Adrenal gland (tissue), 12 donors: Measurements from ENCODE around the gene SPPL2B. TPM values are rescaled to one million over a fixed set of nuclear protein-coding genes. Genes with fewer than 3 reads are reported as not detected.
A peak's percentile ranks its signal among the peaks of the same experiment; 100 is the strongest.

Experiments used
- DNase-seq, 7 donors: peaks; one replicate each; pipeline ENCODE4 v3.0.0-alpha.2; 2019 to 2020
- H3K27ac ChIP-seq, 5 donors: fragments of 200-600 bp; sonication (generic) in 4 of 5; 1 replicate in 3 of 5; 2 replicates in 2 of 5; pipeline versions ENCODE4 v1.5.1 to v1.8.0; 2016 to 2020; ENCODE audit warnings: mild to moderate bottlenecking in 1 of 5
- H3K27me3 ChIP-seq: fragments of 200-600 bp; 2 replicates; pipeline ENCODE4 v1.8.0; 2021
- H3K36me3 ChIP-seq, 2 donors: fragments of 200-600 bp; replicated peaks in 1 of 2; 1 replicate in 1 of 2; 2 replicates in 1 of 2; pipeline versions ENCODE4 v1.5.1 to v1.8.0; 2018 to 2022
- H3K4me1 ChIP-seq, 2 donors: fragments of 200-600 bp; replicated peaks in 1 of 2; 1 replicate in 1 of 2; 2 replicates in 1 of 2; pipeline versions ENCODE4 v1.5.1 to v1.8.0; 2018 to 2021
- H3K4me3 ChIP-seq, 4 donors: fragments of 200-600 bp; sonication (generic) in 3 of 4; one replicate each; pipeline ENCODE4 v1.5.1; 2016 to 2018
- H3K9me3 ChIP-seq, 3 donors: fragments of 200-600 bp; sonication (generic) in 1 of 3; replicated peaks in 1 of 3; 1 replicate in 2 of 3; 2 replicates in 1 of 3; pipeline versions ENCODE4 v1.5.1 to v1.8.0; 2016 to 2021
- CTCF ChIP-seq, 6 experiments: fragments of 450-650 bp in 4 of 6; fragments of 200-600 bp in 2 of 6; sonication (generic) in 1 of 6; IDR thresholded peaks; 1 replicate in 5 of 6; 2 replicates in 1 of 6; pipeline versions ENCODE4 v1.5.1 to v1.8.0; 2016 to 2021; ENCODE audit warnings: antibody characterized with exemption in 6 of 6, mild to moderate bottlenecking in 2 of 6, moderate library complexity in 1 of 6
- POLR2A ChIP-seq, 2 donors: fragments of 450-650 bp; IDR thresholded peaks; one replicate each; pipeline ENCODE4 v1.6.1; 2017; ENCODE audit warnings: antibody characterized with exemption in 2 of 2, mild to moderate bottlenecking in 2 of 2, moderate library complexity in 1 of 2
- WGBS, 4 donors: extraction: QIAGEN DNeasy Blood & Tissue Kit in 2 of 4; methylation state at CpG; one replicate each; pipeline versions ENCODE4 v1.1.5 to v1.1.7; 2013 to 2017; 5-methylcytosine and 5-hydroxymethylcytosine counted together
- intact Hi-C, 2 donors: fragments of 100-400 bp; cut with DNase I; formaldehyde crosslinking; loops; one replicate each; pipeline versions ENCODE4 v1.14.1 to v1.15.0; 2022 to 2023
- polyA plus RNA-seq, 3 donors: library from polyadenylated mRNA; stranded (reverse); fragments of 200-250 nt in 2 of 3; fragments of 350-450 nt in 1 of 3; fragmentation: Illumina TruSeq in 1 of 3; extraction: RNeasy Lipid Tissue Mini Kit (QIAGEN cat#74804) in 1 of 3; gene quantifications; one replicate each; pipeline ENCODE4 v1.2.3, GENCODE V29; 2013 to 2014
- total RNA-seq, 9 donors: library from RNA; depleted of rRNA in 4 of 9; stranded (reverse); fragments of >200 nt in 4 of 9; fragments of 120-200 nt in 1 of 9; fragmentation: NEBNext Ultra II Directional in 1 of 9; extraction: Animal tissue kit (Norgen Biotek cat#: 25700) in 1 of 9; gene quantifications; one replicate each; pipeline versions ENCODE4 v1.1.0 to v1.2.4, GENCODE V29; 2013 to 2023
- donor health status: healthy with polysubstance abuse.
- donor health status: Bipolar disorder and iron deficiency.
- donor health status: DM: yes; HTN: yes; CAD: no.
- donor health status: DM: no; HTN: no; CAD: no.
- donor health status: DM: no; HTN: no; CAD: no.
- donor health status: DM: yes; HTN: yes; CAD: no.

SPPL2B gene
- total and polyA plus RNA-seq, 12 donors = 3.9 to 208 (median 31.6) TPM

GRCh38 chr19:2334986-2335846, 6.7 kb downstream of the SPPL2B start:
- intact Hi-C loops = no loop called here
- Histone ChIP-seq H3K27ac (no peak overlapping the region), H3K4me1 (no peaks in the 10 kb centered on the region), H3K27me3 (no peaks in the 10 kb centered on the region), H3K4me3 (no peak overlapping the region), H3K9me3 (no peaks in the 10 kb centered on the region), H3K36me3 (peaks cover 0 to 5% of the 10 kb centered on the region in 2 donors)
- 91 to 95% (median 93%) methylated on average over 25 to 26 of the region's 26 CpGs for WGBS, 4 donors
- TF ChIP-seq CTCF (IDR thresholded peaks at IDR 0.05) (no peak), POLR2A (IDR thresholded peaks at IDR 0.05) (no peak)
- DNase-seq = no peak

- TF ChIP-seq POLR2A (IDR thresholded peaks at IDR 0.05) (no peak), CTCF (IDR thresholded peaks at IDR 0.05) (no peak)
- Histone ChIP-seq H3K9me3 (no peaks in the 10 kb centered on the region), H3K27me3 (no peaks in the 10 kb centered on the region), H3K4me3 (no peak overlapping the region), H3K27ac (no peak overlapping the region), H3K36me3 (peaks cover 0 to 5% of the 10 kb centered on the region in 2 donors), H3K4me1 (no peaks in the 10 kb centered on the region)
- no peak for DNase-seq
- intact Hi-C loops = no loop called here
- WGBS, 4 donors = 63 to 97% (median 88%) methylated on average over 3 of the region's 3 CpGs
Measured at GRCh38 chr19:2335848-2336247, 7.4 kb downstream of the SPPL2B start.

- no peaks in the 10 kb centered on the region for H3K9me3 ChIP-seq
- H3K27ac ChIP-seq = no peak overlapping the region
- no peak for DNase-seq
- TF ChIP-seq CTCF (IDR thresholded peaks at IDR 0.05) (no peak), POLR2A (IDR thresholded peaks at IDR 0.05) (no peak)
- intact Hi-C loops = no loop called here
- no peaks in the 10 kb centered on the region for H3K27me3 ChIP-seq
- H3K4me3 ChIP-seq = no peak overlapping the region
- WGBS, 4 donors = 76 to 91% (median 84%) methylated on average over 11 to 33 of the region's 33 CpGs
- peaks cover 0 to 14% of the 10 kb centered on the region in 2 donors for H3K36me3 ChIP-seq
- H3K4me1 ChIP-seq = no peaks in the 10 kb centered on the region
Measured at GRCh38 chr19:2336528-2337328, 8.2 kb downstream of the SPPL2B start.

- H3K27me3 ChIP-seq = no peaks in the 10 kb centered on the region
- H3K4me1 ChIP-seq = no peaks in the 10 kb centered on the region
- H3K36me3 ChIP-seq = peaks cover 0 to 19% of the 10 kb centered on the region in 2 donors
- no peak overlapping the region for H3K27ac ChIP-seq
- TF ChIP-seq CTCF (IDR thresholded peaks at IDR 0.05) (peak in 1 of 6 experiments; percentile 19), POLR2A (IDR thresholded peaks at IDR 0.05) (no peak)
- WGBS, 4 donors = 68 to 89% (median 79%) methylated on average over 3 to 19 of the region's 19 CpGs
- intact Hi-C loops = no loop called here
- H3K4me3 ChIP-seq = no peak overlapping the region
- DNase-seq = peak in 4 of 7 donors; percentile 26 to 83 (median 44)
- no peaks in the 10 kb centered on the region for H3K9me3 ChIP-seq
Measured at GRCh38 chr19:2337329-2337707, 8.8 kb downstream of the SPPL2B start.
